ENCODE data around the gene ALDH1A3.

Gene ALDH1A3

DNA sequence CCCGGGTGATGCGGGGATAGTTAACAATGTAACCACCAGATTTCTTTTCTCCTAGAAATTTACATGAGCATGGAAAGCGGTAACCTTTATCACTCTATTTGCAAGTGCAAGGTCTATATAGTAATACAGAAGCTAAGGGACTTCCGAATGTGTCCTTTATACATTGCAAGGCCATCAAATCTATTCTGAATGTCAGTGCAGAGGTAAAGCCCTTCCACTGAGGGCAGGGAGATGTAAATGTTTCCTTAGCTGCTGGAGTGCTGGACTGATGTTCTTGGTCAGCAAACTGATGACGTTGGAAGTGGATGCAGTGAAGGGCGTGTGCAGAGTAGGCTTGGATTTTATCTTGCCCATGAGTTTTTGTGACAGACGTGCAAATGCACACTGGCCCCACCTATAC is 6.2 kb downstream of the ALDH1A3 start:
- DNase-seq = no peak

GRCh38 chr15:100887211-100887913 is 7.7 kb downstream of the ALDH1A3 start:
- no peak for DNase-seq

GRCh38 chr15:100889385-100890050 is 9.9 kb downstream of the ALDH1A3 start:
- no peak for DNase-seq

DNA sequence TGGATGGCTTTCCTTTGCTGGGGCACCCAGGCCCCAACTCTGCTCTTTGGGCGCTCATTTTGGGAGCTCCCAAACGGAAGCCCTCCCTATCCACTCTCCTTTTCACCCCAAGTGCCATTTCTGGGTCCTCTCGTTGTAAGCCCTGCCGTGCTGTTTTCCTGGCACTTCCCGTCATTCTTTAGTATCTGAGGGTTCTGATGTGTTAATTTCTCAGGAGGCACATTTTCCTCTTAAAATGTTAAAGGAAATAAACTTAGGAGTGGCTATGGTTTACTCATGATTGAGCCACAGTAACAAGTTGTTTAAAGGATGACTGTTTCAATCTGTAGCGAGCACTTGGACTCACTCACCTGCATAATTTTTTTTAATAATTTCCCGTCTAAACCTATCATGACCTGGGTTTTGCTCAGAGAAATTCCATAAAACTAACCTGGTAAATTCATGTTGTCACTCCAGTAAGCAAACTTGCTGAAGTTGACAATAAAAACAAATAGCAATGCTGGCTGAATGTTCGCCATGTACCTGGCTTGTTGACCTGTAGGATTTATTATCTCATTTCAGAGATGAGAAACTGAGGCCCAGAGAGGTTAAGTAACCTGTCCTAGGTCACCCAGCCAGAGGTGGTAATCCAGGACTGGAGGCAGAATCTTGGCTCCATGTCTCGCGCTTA is 10.6 kb downstream of the ALDH1A3 start:
- DNase-seq = no peak

DNA sequence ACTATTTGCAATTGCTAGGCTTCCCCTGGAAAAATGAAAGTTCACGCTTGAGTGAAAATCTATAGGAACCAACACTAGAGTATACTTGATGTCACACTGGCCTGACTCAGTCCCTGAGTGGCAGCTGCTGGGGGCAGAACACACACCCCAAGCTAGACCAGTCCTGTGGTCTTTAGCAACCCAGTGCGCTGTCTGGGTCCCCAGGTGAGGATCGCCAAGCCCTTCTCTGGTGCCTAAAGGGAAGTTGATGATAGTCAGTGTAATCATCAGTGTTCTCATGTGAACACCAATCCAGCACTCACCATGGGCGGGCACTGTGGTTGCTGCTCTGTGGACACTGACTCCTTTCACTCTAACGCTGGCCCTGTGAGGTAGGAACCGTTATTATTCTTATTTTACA is 11.2 kb downstream of the ALDH1A3 start:
- DNase-seq = no peak

DNA sequence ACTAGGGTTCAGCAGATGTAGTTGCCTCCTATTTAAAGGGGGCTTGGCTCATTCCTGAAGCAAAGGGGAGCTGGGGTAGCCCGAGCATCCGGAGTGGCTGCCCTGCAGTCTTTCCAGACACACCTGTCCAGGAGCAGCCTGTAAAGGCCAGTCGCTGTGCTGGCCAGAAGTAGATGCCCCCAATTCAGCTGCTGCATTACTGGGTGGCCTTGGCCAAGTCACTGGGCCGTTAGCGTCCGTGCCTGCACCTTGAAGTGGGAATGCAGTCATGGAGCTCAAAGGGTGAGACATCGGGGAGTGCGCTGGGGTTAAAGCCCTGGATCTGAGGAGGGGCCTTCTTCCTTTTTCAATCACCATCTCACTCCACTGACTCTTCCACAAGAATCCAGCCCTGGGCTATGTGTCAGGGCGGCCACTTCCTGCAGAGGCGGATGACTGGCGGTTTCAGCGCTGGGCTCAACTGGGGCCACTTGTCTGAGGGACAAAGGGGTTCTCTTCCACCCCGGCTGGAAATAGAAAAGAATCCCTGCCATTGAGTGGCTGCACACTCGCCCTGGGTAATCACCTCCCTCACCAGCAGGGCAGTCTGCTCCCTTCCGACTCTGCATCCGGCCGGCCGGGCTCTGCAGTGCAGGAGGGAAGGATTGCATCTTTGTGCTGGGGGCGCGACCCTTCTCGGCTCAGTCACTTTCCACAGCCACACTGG is 11.8 kb downstream of the ALDH1A3 start:
- no peak for DNase-seq

DNA sequence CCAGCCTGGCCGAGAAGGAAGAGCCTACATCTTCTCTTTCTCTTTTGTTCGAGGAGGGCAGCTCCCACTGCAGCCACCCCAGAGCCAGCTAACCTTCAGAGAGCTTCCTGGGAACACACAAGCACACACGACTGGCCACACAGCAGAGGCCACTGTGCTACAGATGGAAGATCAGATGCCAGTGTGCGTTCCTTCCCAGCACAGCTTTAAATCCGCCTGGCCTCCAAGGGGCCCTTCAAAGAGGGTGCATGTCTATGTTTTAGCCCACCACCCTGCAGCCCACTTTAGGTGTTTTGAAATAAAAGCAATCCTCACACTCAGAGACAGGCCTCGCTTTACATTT is 12.4 kb downstream of the ALDH1A3 start:
- DNase-seq = no peak

DNA sequence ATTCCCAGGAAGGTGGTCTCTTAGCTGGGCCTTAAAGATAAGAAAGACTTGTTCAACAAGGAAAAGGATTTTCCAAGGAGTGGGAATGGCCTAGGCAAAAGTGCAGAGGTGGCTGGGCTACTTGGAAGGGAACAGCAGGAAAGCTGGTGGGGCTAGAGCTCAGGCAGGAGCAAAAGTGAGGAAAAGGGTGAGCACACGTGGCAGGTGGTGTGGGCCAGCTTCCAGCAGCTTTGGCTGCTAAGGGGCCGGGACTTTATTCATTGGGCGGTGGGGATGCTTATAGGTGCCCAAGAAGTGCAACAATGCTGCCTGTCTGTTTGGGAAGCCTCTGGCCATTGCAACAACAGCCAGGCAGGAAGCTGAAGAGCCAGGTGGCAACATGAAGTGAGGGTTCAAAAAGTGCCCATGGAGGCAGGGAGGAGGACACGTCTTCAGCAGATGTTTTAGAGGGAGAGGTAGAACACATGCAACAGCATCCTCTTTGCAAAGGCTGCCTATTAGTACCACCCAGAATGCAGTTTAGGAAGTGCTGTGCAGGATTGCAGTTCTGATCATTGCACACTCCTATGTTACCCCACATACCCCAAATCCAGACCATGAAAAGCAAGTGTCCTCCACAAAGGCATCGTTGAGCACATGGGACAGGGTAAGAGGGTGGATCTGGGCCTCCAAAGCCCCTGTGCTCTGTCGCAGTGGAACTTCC is 13.8 kb downstream of the ALDH1A3 start:
- no peak for DNase-seq

- DNase-seq = no peak
Measured at GRCh38 chr15:100893964-100894295, 14.3 kb downstream of the ALDH1A3 start.

- DNase-seq = no peak
Measured at GRCh38 chr15:100895721-100896120, 16.1 kb downstream of the ALDH1A3 start.

DNA sequence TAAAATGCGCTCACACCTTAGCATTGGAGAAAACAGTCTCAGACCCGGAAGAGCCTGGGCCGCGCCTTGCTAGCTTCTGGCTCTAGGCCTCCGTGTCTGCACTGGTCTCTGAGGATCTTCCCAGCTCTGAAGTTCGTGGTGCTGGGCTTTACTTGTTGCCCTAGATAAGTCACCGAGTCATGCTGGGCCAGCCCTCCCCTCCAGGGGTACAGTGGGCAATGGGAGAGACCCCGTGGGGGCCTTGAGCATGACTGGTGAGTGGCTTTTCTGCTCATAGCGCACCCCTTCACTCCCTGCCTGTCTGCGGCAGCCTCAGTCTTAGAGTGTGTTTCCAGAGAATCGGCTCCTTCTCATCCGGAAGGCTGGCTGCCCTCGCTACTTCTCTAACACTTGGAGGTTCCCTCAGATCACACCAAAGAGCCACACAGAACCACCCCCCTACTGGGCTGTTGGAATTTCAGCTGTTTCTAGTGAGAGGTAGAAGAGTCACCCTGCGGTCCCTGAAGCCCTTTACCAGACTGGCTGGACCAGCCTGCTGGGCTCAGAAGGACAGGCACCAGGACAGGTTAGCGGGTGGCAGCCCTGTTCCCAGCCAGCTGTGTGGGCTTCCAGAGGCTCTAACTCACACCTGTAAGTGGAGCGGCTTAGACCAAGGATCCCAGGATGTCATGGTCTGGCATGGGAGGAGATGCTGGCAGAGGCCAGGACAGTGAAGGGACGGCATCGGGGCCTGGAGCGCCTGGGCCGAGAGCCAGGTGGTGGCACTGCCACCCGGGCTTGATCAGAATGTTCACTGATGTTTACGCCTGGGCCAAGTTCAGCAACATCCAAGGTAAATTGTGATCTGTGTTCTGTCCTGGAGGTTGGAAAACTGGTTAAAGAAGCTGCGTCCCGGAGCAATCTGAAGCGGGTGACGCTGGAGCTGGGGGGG is 17.9 kb downstream of the ALDH1A3 start:
- DNase-seq = no peak

DNA sequence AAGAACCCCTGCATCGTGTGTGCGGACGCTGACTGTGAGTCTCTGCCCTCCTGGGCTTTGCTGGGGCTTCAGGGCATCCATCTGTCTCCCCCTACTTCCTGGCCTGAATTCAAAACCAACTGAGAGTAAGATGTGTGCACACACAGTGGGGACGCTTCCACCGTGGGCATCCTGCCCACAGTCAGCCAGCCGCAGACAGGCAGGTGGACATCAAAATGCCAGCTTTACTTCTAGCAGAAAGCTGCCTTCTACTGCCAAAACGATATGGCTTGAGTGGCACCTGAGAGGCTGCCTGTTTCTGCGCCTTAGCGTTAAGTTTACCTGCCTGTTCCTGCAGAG is 18.5 kb downstream of the ALDH1A3 start:
- DNase-seq = no peak

DNA sequence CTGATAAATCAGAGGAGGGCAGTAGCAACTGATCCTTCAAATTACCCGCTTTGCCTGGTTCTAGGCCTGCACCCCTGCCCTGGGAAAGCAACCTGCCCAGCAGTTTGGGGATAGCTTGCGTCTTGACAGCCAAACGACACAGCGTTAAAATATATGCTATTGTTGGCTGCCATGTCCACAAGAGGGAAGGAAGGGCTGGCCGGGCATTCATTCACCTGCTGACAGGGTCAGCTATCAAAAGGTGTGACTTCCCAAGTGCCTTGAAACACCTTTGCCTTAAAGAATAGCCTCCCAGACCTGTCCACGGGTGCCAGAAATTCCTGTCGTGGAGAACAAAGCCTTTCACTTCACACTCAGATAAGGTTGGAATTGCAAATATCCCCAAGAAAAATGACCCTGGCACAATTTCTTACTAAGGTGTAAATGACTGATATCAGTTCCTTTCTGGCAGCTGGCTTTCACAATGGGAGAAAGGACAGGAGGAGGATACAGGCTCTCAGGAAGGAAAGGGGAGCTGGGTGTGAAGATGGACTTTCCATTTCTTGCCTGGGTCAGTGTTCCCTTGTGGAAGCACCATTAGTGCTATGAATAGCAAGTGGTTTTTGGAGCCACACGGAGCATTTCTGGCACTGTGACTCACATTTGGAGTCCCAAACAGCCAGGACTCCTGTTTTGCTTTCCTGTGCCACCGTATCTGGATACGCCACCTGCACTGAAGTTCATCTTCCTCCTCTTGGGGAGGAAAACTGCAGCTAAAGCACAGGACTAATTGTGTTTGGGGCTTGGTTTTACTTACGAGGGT is 19.2 kb downstream of the ALDH1A3 start:
- no peak for DNase-seq

- DNase-seq = no peak
Measured at GRCh38 chr15:100899601-100900000, 20.0 kb downstream of the ALDH1A3 start.

- DNase-seq = no peak
Measured at GRCh38 chr15:100900136-100900794, 20.6 kb downstream of the ALDH1A3 start.

DNA sequence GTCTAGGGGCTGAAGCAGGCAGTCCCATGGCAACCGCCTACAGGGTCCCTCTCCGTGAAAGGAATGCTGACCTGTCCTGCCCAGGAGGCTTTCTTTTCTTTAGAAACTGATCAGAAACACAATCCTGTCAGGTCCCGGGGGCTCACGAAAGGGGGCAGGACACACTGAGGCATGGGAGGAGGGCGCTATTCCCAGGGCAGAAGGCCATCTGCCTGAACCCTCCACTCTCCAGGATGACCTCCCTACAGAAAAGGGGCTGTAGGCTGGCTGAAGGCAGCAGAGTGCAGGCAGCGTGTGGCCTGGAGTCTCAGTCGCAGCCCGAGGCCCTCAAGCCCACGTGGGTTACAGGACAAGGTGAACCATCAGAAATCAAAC is 21.2 kb downstream of the ALDH1A3 start:
- no peak for DNase-seq

GRCh38 chr15:100901296-100901695 is 21.7 kb downstream of the ALDH1A3 start:
- no peak for DNase-seq

- no peak for DNase-seq
Measured at GRCh38 chr15:100901702-100902435, 22.2 kb downstream of the ALDH1A3 start.

- DNase-seq = no peak
Measured at GRCh38 chr15:100902436-100903167, 23.0 kb downstream of the ALDH1A3 start.
